ENCODE data around the gene HIRIP3. TPM values are rescaled to one million over a fixed set of nuclear protein-coding genes. Genes with fewer than 3 reads are reported as not detected.

The HIRIP3 gene
- polyA plus RNA-seq, 2 of the 4 experiments (the other 2 are of a cell fraction) = 11.5 to 16.7 TPM

DNA sequence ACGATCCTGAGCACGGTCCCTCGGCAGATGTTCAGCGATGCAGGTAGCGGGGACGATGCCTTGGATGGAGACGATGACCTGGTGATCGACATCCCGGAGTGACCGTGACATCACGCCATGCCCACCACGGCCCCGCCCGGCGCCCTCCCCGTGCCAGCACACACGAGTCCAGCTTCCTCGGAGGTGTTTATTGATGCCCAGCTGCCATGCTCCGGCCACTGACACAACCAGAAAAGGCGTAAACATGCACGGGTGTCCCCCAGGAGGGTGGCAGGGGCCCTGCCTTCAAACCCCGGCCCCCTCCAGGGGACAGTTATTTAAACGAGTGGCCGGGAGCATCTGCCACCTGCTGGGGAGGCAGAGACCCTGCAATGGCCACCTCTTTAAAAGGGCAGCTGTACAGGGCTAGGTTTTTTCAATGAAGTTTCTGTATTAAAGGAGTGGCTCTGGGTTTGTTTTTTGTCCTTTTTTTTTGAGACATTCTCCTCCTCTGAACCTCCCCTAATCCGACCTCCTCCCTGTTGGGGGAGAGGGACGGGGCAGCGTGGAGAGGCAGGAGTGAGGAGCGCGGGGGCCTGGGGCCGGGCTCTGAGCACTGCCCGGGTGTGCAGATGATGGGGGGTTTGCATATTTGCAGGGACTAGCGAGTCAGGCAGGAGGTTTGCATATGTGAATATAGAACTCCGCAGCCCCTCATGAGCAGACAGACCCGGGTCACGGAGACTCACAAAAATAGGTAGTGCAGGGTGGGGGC lies 10.1 kb upstream of the HIRIP3 start:
- 64% methylated on average over 26 of the region's 35 CpGs for WGBS (ENCODE audit: missing lambda C conversion rate)
- H3K4me1 ChIP-seq = peaks cover 10% of the 10 kb centered on the region; the same call in 2 of the 3 replicates
- ChIA-PET POLR2A (interaction anchor here (0.8 to 2.0 kb wide), 2 partner anchors 61 to 106 kb away, joined by 3 to 7 read pairs; partner anchors contain the start of gene SEZ6L2), CTCF (interaction anchor here (0.5 to 3.8 kb wide), 52 partner anchors 8 to 326 kb away, joined by 3 to 41 read pairs (median 5); partner anchors contain the start of genes ASPHD1, C16orf92, CDIPT and HIRIP3)
- peak; percentile 59 to 90 for DNase-seq (ENCODE audit: low read depth in 1 of 2, low spot score in 1 of 2)
- no peak overlapping the region for H3K4me2 ChIP-seq
- peak overlapping the region in 1 of 2 experiments; percentile 38; a peak in 3 of 6 replicates for H3K27ac ChIP-seq
- no peak overlapping the region for H3K4me3 ChIP-seq
- no peaks in the 10 kb centered on the region for H3K9me3 ChIP-seq
- no peak for FAIRE-seq
- ATAC-seq = peak; percentile 54 to 78; a peak in 5 of 6 replicates
- TF ChIP-seq HOXA7 (CRISPR knock-in tag; IDR thresholded peaks at IDR 0.05) (no peak), RAD21 (conservative IDR thresholded peaks at IDR 0.05 in 1 of 2, IDR thresholded peaks at IDR 0.05 in 1 of 2) (peak; percentile 64 to 71), SMC3 (IDR thresholded peaks at IDR 0.05) (peak; percentile 85), HOXB5 (CRISPR knock-in tag; IDR thresholded peaks at IDR 0.05) (no peak), KDM1A (IDR thresholded peaks at IDR 0.05; ENCODE audit: low read depth) (no peak), MAZ (IDR thresholded peaks at IDR 0.05; ENCODE audit: borderline replicate concordance, low read depth, low read length) (0 out of 2 replicates have a peak, but pooled peaks have one; percentile 34), FOSB (CRISPR knock-in tag; IDR thresholded peaks at IDR 0.05) (no peak)
- TF ChIP-seq, protein P1, sequence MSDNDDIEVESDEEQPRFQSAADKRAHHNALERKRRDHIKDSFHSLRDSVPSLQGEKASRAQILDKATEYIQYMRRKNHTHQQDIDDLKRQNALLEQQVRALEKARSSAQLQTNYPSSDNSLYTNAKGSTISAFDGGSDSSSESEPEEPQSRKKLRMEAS (IDR thresholded peaks at IDR 0.05) = 0 out of 2 replicates have a peak, but pooled peaks have one; percentile 13
- TF ChIP-seq, protein P2, sequence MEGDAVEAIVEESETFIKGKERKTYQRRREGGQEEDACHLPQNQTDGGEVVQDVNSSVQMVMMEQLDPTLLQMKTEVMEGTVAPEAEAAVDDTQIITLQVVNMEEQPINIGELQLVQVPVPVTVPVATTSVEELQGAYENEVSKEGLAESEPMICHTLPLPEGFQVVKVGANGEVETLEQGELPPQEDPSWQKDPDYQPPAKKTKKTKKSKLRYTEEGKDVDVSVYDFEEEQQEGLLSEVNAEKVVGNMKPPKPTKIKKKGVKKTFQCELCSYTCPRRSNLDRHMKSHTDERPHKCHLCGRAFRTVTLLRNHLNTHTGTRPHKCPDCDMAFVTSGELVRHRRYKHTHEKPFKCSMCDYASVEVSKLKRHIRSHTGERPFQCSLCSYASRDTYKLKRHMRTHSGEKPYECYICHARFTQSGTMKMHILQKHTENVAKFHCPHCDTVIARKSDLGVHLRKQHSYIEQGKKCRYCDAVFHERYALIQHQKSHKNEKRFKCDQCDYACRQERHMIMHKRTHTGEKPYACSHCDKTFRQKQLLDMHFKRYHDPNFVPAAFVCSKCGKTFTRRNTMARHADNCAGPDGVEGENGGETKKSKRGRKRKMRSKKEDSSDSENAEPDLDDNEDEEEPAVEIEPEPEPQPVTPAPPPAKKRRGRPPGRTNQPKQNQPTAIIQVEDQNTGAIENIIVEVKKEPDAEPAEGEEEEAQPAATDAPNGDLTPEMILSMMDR (IDR thresholded peaks at IDR 0.05) = peak; percentile 78

DNA sequence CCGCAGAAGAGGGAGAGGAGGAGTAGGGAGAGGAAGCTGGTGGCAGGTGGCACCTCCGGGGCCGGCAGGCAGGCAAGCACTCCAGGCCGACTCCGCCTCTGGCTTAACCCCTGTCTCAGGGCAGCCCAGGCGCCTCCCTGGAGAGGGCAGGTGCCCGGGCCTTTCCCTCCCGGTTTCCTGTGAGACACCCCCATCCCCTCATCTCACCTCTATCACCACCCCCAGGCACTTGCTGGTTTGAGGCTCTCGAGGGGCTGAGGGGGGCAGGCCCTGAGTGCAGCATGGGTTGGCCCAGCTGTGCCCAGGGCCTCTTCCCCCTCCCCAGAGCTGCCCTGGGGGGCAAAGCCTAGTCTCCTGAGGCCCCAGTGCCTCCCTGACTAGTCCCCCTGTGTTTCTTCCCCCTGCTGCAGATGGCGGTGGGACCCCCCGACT lies 9.4 kb upstream of the HIRIP3 start:
- 62% methylated on average over 8 of the region's 11 CpGs for WGBS (ENCODE audit: missing lambda C conversion rate)
- DNase-seq (ENCODE audit: low read depth in 1 of 2, low spot score in 1 of 2) (no peak), ATAC-seq (peak; percentile 6 to 42; a peak in 3 of 6 replicates)

More for the DNA sequence above, 9.4 kb upstream of the HIRIP3 start:
- FAIRE-seq = no peak
- peak overlapping the region in 1 of 2 experiments; percentile 38; a peak in 3 of 6 replicates for H3K27ac ChIP-seq
- no peak for TF ChIP-seq ZFP36 (IDR thresholded peaks at IDR 0.05; ENCODE audit: borderline replicate concordance, partially characterized antibody)
- no peak for TF ChIP-seq HOXB13 (CRISPR knock-in tag; IDR thresholded peaks at IDR 0.05; ENCODE audit: low read depth)
- TF ChIP-seq, protein P2 (IDR thresholded peaks at IDR 0.05) = no peak
- no peak for TF ChIP-seq ZNF302 (CRISPR knock-in tag; IDR thresholded peaks at IDR 0.05)
- TF ChIP-seq, protein P3, sequence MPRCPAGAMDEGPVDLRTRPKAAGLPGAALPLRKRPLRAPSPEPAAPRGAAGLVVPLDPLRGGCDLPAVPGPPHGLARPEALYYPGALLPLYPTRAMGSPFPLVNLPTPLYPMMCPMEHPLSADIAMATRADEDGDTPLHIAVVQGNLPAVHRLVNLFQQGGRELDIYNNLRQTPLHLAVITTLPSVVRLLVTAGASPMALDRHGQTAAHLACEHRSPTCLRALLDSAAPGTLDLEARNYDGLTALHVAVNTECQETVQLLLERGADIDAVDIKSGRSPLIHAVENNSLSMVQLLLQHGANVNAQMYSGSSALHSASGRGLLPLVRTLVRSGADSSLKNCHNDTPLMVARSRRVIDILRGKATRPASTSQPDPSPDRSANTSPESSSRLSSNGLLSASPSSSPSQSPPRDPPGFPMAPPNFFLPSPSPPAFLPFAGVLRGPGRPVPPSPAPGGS (IDR thresholded peaks at IDR 0.05) = no peak
- TF ChIP-seq GATA3 (IDR thresholded peaks at IDR 0.05; ENCODE audit: borderline replicate concordance) = no peak
- no peak for TF ChIP-seq RNF2 (IDR thresholded peaks at IDR 0.05; ENCODE audit: borderline replicate concordance, low read depth)
- no peak overlapping the region for H3K4me3 ChIP-seq
- ChIA-PET POLR2A (interaction anchor here (2.0 kb wide), 1 partner anchor 61 kb away, joined by 7 read pairs; no protein-coding TSS in a partner anchor), CTCF (interaction anchor here (0.6 to 3.8 kb wide), 35 partner anchors 8 to 314 kb away, joined by 3 to 41 read pairs (median 5); partner anchors contain the start of genes ASPHD1, C16orf92, CDIPT and HIRIP3)
- no peak overlapping the region for H3K4me2 ChIP-seq
- peaks cover 9% of the 10 kb centered on the region; the same call in 2 of the 3 replicates for H3K4me1 ChIP-seq
- H3K9me3 ChIP-seq = no peaks in the 10 kb centered on the region
